Ovary (tissue), 3 donors: ENCODE results near the gene GRAMD4.

Experiments
- CTCF ChIP-seq, 3 donors: fragments of 450-650 bp in 2 of 3; fragments of 200-600 bp in 1 of 3; IDR thresholded peaks; one replicate each; pipeline versions ENCODE4 v1.5.1 to v1.8.0; 2016 to 2022; ENCODE audit warnings: antibody characterized with exemption in 3 of 3, mild to moderate bottlenecking in 1 of 3
- EP300 ChIP-seq: sonication (generic); formaldehyde crosslinking; IDR thresholded peaks from one replicate; pipeline ENCODE4 v1.6.1; 2017; ENCODE audit warnings: antibody characterized with exemption
- POLR2A ChIP-seq: fragments of 450-650 bp; IDR thresholded peaks from one replicate; pipeline ENCODE4 v1.6.1; 2017; ENCODE audit warnings: antibody characterized with exemption, mild to moderate bottlenecking, moderate library complexity
- donor health status: DM: no; HTN: no; CAD: no.

GRCh38 chr22:46728470-46728869, 108.3 kb downstream of the GRAMD4 start:
- TF ChIP-seq CTCF (IDR thresholded peaks at IDR 0.05) (no peak), EP300 (no peak), POLR2A (no peak)
